DOHH2 (cell line): ENCODE measurements around the gene PPP1R17.

Source experiments
- CTCF ChIP-seq: fragments of 200-600 bp; sonication (generic); IDR thresholded peaks from one replicate; pipeline ENCODE4 v1.5.1; 2014; ENCODE audit warnings: antibody characterized with exemption, mild to moderate bottlenecking, low read depth, low read length; ENCODE audit not compliant: poor library complexity, severe bottlenecking
- EZH2phosphoT487 ChIP-seq: fragments of 200-600 bp; sonication (generic); IDR thresholded peaks from 2 replicates; pipeline ENCODE4 v1.6.1; 2017; ENCODE audit warnings: borderline replicate concordance, mild to moderate bottlenecking, antibody characterized with exemption, low read length, moderate library complexity, mixed read lengths

GRCh38 chr7:31724696-31725095 lies 37.7 kb downstream of the PPP1R17 start:
- TF ChIP-seq CTCF (no peak), EZH2phosphoT487 (no peak)
